ENCODE results near the gene H3-3A. TPM values are rescaled to one million over a fixed set of nuclear protein-coding genes. Genes with fewer than 3 reads are reported as not detected.

Gene H3-3A
- total RNA-seq, 1 experiment from 2014 or later = 894 TPM

DNA sequence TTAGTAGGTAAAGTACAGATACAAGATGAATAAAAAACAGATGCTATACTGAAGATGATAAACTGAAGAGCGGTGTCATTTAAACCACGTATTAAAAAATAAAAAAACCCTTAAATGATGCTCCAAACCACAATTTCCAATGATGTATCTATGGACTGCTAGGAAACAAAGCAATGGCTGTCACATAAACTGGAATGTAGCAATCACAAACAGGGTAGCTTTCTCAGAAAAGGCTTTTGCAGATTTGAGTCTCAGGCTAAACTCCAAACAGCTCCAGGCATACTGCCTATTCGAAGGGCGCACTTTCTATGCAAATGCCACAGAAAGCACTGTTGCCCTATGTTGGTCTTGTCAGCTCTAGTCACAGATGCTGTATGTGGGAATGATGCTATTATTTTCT, 12.4 kb upstream of the H3-3A start:
- ChIA-PET POLR2A (no interaction called here), CTCF (interaction anchor here (1.0 kb wide), 1 partner anchor 75 kb away, joined by 6 read pairs; no protein-coding TSS in a partner anchor)
- Mint-ChIP-seq H3K4me1 (peaks cover 8% of the 10 kb centered on the region), H3K36me3 (no peaks in the 10 kb centered on the region), H3K4me3 (no peak overlapping the region), H3K27me3 (ENCODE audit: low read depth) (no peaks in the 10 kb centered on the region), H3K9me3 (no peaks in the 10 kb centered on the region), H3K27ac (no peak overlapping the region)
- DNase-seq (ENCODE audit: low spot score) (no peak), ATAC-seq (no peak)
- TF ChIP-seq, protein P1, sequence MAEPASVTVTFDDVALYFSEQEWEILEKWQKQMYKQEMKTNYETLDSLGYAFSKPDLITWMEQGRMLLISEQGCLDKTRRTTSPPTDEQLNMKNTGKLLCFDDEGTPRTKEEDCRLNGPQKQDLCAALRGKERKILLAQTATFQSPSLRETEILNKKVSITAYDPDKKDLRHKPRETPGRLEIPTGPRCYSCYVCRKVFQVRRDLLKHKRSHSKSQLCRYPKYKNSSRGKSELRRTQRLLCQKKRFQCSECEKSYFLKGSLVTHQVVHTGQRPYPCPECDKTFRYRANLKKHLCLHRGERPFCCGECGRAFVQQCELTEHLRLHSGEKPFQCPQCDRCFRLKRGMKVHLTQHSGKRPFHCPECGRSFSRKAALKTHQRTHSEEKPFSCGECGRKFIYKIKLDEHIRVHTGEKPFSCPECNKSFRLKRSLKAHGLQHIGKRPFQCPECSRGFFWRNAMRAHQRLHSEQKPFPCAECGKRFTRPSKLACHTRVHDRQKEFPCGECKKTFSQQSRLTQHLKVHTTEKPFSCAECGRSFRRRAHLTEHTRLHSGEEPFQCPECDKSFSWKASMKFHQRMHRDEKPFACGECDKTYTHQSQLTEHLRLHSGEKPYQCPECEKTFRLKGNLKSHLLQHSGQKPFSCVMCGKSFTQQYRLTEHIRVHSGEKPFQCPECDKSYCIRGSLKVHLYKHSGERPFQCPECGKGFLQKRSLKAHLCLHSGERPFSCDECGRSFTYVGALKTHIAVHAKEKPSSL (CRISPR knock-in tag; conservative IDR thresholded peaks at IDR 0.05) = no peak
- no peak for TF ChIP-seq TEAD1 (CRISPR knock-in tag; IDR thresholded peaks at IDR 0.05)
- TF ChIP-seq, protein P2, sequence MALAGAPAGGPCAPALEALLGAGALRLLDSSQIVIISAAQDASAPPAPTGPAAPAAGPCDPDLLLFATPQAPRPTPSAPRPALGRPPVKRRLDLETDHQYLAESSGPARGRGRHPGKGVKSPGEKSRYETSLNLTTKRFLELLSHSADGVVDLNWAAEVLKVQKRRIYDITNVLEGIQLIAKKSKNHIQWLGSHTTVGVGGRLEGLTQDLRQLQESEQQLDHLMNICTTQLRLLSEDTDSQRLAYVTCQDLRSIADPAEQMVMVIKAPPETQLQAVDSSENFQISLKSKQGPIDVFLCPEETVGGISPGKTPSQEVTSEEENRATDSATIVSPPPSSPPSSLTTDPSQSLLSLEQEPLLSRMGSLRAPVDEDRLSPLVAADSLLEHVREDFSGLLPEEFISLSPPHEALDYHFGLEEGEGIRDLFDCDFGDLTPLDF (CRISPR knock-in tag; IDR thresholded peaks at IDR 0.05) = no peak
- TF ChIP-seq HMGA2 (CRISPR knock-in tag; IDR thresholded peaks at IDR 0.05) = no peak
- no peak for TF ChIP-seq GRHL2 (CRISPR knock-in tag; IDR thresholded peaks at IDR 0.05; ENCODE audit: insufficient replicate concordance, severe bottlenecking)
- TF ChIP-seq, protein P3, sequence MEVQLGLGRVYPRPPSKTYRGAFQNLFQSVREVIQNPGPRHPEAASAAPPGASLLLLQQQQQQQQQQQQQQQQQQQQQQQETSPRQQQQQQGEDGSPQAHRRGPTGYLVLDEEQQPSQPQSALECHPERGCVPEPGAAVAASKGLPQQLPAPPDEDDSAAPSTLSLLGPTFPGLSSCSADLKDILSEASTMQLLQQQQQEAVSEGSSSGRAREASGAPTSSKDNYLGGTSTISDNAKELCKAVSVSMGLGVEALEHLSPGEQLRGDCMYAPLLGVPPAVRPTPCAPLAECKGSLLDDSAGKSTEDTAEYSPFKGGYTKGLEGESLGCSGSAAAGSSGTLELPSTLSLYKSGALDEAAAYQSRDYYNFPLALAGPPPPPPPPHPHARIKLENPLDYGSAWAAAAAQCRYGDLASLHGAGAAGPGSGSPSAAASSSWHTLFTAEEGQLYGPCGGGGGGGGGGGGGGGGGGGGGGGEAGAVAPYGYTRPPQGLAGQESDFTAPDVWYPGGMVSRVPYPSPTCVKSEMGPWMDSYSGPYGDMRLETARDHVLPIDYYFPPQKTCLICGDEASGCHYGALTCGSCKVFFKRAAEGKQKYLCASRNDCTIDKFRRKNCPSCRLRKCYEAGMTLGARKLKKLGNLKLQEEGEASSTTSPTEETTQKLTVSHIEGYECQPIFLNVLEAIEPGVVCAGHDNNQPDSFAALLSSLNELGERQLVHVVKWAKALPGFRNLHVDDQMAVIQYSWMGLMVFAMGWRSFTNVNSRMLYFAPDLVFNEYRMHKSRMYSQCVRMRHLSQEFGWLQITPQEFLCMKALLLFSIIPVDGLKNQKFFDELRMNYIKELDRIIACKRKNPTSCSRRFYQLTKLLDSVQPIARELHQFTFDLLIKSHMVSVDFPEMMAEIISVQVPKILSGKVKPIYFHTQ (CRISPR knock-in tag; IDR thresholded peaks at IDR 0.05) = no peak
- no peak for TF ChIP-seq ARID4B (CRISPR knock-in tag; IDR thresholded peaks at IDR 0.05; ENCODE audit: borderline replicate concordance)
- no peak for TF ChIP-seq TP53 (CRISPR knock-in tag; IDR thresholded peaks at IDR 0.05)
- TF ChIP-seq, protein P4, sequence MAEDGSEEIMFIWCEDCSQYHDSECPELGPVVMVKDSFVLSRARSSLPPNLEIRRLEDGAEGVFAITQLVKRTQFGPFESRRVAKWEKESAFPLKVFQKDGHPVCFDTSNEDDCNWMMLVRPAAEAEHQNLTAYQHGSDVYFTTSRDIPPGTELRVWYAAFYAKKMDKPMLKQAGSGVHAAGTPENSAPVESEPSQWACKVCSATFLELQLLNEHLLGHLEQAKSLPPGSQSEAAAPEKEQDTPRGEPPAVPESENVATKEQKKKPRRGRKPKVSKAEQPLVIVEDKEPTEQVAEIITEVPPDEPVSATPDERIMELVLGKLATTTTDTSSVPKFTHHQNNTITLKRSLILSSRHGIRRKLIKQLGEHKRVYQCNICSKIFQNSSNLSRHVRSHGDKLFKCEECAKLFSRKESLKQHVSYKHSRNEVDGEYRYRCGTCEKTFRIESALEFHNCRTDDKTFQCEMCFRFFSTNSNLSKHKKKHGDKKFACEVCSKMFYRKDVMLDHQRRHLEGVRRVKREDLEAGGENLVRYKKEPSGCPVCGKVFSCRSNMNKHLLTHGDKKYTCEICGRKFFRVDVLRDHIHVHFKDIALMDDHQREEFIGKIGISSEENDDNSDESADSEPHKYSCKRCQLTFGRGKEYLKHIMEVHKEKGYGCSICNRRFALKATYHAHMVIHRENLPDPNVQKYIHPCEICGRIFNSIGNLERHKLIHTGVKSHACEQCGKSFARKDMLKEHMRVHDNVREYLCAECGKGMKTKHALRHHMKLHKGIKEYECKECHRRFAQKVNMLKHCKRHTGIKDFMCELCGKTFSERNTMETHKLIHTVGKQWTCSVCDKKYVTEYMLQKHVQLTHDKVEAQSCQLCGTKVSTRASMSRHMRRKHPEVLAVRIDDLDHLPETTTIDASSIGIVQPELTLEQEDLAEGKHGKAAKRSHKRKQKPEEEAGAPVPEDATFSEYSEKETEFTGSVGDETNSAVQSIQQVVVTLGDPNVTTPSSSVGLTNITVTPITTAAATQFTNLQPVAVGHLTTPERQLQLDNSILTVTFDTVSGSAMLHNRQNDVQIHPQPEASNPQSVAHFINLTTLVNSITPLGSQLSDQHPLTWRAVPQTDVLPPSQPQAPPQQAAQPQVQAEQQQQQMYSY (CRISPR knock-in tag; IDR thresholded peaks at IDR 0.05) = no peak
- no peak for TF ChIP-seq ZNF317 (CRISPR knock-in tag; IDR thresholded peaks at IDR 0.05; ENCODE audit: borderline replicate concordance, low read depth)
- no peak for TF ChIP-seq NR2C2 (CRISPR knock-in tag; IDR thresholded peaks at IDR 0.05)
- TF ChIP-seq CREM (CRISPR knock-in tag; IDR thresholded peaks at IDR 0.05) = no peak
- no peak for TF ChIP-seq CBFB (CRISPR knock-in tag; IDR thresholded peaks at IDR 0.05; ENCODE audit: low read depth)
- no peak for TF ChIP-seq SMAD4 (CRISPR knock-in tag; IDR thresholded peaks at IDR 0.05)
- no peak for TF ChIP-seq FOXP1 (CRISPR knock-in tag; IDR thresholded peaks at IDR 0.05; ENCODE audit: borderline replicate concordance)
- no peak for TF ChIP-seq ETV6 (CRISPR knock-in tag; IDR thresholded peaks at IDR 0.05)
- TF ChIP-seq ESRRA (CRISPR knock-in tag; IDR thresholded peaks at IDR 0.05; ENCODE audit: borderline replicate concordance) = no peak
- TF ChIP-seq, protein P5, sequence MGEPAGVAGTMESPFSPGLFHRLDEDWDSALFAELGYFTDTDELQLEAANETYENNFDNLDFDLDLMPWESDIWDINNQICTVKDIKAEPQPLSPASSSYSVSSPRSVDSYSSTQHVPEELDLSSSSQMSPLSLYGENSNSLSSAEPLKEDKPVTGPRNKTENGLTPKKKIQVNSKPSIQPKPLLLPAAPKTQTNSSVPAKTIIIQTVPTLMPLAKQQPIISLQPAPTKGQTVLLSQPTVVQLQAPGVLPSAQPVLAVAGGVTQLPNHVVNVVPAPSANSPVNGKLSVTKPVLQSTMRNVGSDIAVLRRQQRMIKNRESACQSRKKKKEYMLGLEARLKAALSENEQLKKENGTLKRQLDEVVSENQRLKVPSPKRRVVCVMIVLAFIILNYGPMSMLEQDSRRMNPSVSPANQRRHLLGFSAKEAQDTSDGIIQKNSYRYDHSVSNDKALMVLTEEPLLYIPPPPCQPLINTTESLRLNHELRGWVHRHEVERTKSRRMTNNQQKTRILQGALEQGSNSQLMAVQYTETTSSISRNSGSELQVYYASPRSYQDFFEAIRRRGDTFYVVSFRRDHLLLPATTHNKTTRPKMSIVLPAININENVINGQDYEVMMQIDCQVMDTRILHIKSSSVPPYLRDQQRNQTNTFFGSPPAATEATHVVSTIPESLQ (CRISPR knock-in tag; IDR thresholded peaks at IDR 0.05) = no peak

Measured in WTC11 (cell line).